ENCODE results near the gene CLRN2. TPM values are rescaled to one million over a fixed set of nuclear protein-coding genes. Genes with fewer than 3 reads are reported as not detected.

CLRN2 gene
- total and polyA plus RNA-seq, 3 donors from 2014 or later: not detected

DNA sequence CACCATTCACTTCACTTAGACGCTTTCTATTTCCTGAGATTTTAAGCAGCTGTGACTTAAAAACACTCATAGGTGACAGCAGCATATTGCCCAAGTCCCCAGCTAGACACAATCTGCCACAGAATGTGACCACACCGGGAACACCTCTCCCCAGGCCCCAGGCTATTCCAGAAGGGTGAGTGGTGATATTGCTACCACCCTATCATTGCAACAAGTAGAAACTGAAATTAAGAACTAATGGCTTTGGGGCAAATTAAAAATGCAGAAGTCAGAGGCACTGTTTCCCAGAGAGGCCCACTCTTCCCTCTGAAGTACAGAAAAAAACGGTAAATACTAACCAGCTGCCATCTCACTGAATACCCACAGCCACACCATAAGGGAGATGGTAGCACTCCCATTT is 38.1 kb upstream of the CLRN2 start:
- H3K27ac ChIP-seq: no peak overlapping the region
- no peak overlapping the region for H3K4me3 ChIP-seq
- H3K9me3 ChIP-seq: no peaks in the 10 kb centered on the region
- no peaks in the 10 kb centered on the region for H3K4me1 ChIP-seq
- H3K27me3 ChIP-seq: no peaks in the 10 kb centered on the region
- no peak for DNase-seq
- no peaks in the 10 kb centered on the region for H3K36me3 ChIP-seq (ENCODE audit: low read depth, missing control alignments)
- intact Hi-C loops (cut with DNase I; ENCODE audit: low total_unique reads): no loop called here
- WGBS, 2 donors: 78 to 91% methylated on average over 3 of the region's 3 CpGs
- no peak for TF ChIP-seq CTCF (IDR thresholded peaks at IDR 0.05)
- no peak for TF ChIP-seq POLR2A (IDR thresholded peaks at IDR 0.05)

GRCh38 chr4:17477774-17478472 is 37.0 kb upstream of the CLRN2 start:
- intact Hi-C loops (cut with DNase I; ENCODE audit: low total_unique reads): no loop called here
- 92% methylated on average over 9 of the region's 9 CpGs for WGBS, 2 donors
- no peak for DNase-seq
- no peaks in the 10 kb centered on the region for H3K9me3 ChIP-seq
- H3K27me3 ChIP-seq: no peaks in the 10 kb centered on the region
- TF ChIP-seq CTCF (IDR thresholded peaks at IDR 0.05) (no peak), POLR2A (IDR thresholded peaks at IDR 0.05) (no peak)
- no peaks in the 10 kb centered on the region for H3K4me1 ChIP-seq
- H3K4me3 ChIP-seq: no peak overlapping the region
- H3K36me3 ChIP-seq (ENCODE audit: low read depth, missing control alignments): no peaks in the 10 kb centered on the region
- no peak overlapping the region for H3K27ac ChIP-seq

- no peak for TF ChIP-seq CTCF (IDR thresholded peaks at IDR 0.05)
- no peak for TF ChIP-seq POLR2A (IDR thresholded peaks at IDR 0.05)
- WGBS, 2 donors: 80 to 86% methylated on average over 7 of the region's 7 CpGs
- H3K4me3 ChIP-seq: no peak overlapping the region
- no peaks in the 10 kb centered on the region for H3K36me3 ChIP-seq (ENCODE audit: low read depth, missing control alignments)
- intact Hi-C loops (cut with DNase I; ENCODE audit: low total_unique reads): no loop called here
- DNase-seq: no peak
- H3K4me1 ChIP-seq: no peaks in the 10 kb centered on the region
- no peaks in the 10 kb centered on the region for H3K9me3 ChIP-seq
- no peak overlapping the region for H3K27ac ChIP-seq
- no peaks in the 10 kb centered on the region for H3K27me3 ChIP-seq
Measured at GRCh38 chr4:17480210-17480927, 34.6 kb upstream of the CLRN2 start.

- no peaks in the 10 kb centered on the region for H3K27me3 ChIP-seq
- no peak overlapping the region for H3K27ac ChIP-seq
- intact Hi-C loops (cut with DNase I; ENCODE audit: low total_unique reads): no loop called here
- H3K36me3 ChIP-seq (ENCODE audit: low read depth, missing control alignments): no peaks in the 10 kb centered on the region
- TF ChIP-seq POLR2A (IDR thresholded peaks at IDR 0.05) (no peak), CTCF (IDR thresholded peaks at IDR 0.05) (no peak)
- H3K4me1 ChIP-seq: no peaks in the 10 kb centered on the region
- no peaks in the 10 kb centered on the region for H3K9me3 ChIP-seq
- WGBS, 2 donors: 90 to 95% methylated on average over 2 of the region's 2 CpGs
- no peak overlapping the region for H3K4me3 ChIP-seq
- DNase-seq: no peak
Measured at GRCh38 chr4:17480955-17481354, 34.0 kb upstream of the CLRN2 start.
